HG03196 (cell line): ENCODE data around the gene RPTN.

Experiments
- ATAC-seq: cut with Tn5 transposase; IDR thresholded peaks from one replicate; pipeline ENCODE4 v1.9.1; 2021; ENCODE audit not compliant: unreplicated experiment

RPTN gene

GRCh38 chr1:152159144-152159543 lies at the start of gene RPTN:
Gene RPTN, minus strand, starts transcription at chr1:152159228. Its CDS starts 1,339 bp downstream, at chr1:152157889.
- no peak for ATAC-seq

- ATAC-seq = no peak
Observed at GRCh38 chr1:152198982-152199381, 40.0 kb upstream of the RPTN start.

- no peak for ATAC-seq
Observed at GRCh38 chr1:152197361-152197941, 38.4 kb upstream of the RPTN start.

- ATAC-seq = no peak
Observed at GRCh38 chr1:152191711-152192110, 32.7 kb upstream of the RPTN start.

- no peak for ATAC-seq
Observed at GRCh38 chr1:152191260-152191659, 32.2 kb upstream of the RPTN start.

GRCh38 chr1:152190589-152190988 lies 31.6 kb upstream of the RPTN start:
- no peak for ATAC-seq

- ATAC-seq = no peak
Observed at GRCh38 chr1:152189657-152190442, 30.8 kb upstream of the RPTN start.

GRCh38 chr1:152188673-152189591 lies 29.9 kb upstream of the RPTN start:
- ATAC-seq = no peak

- ATAC-seq = no peak
Observed at GRCh38 chr1:152186556-152187285, 27.7 kb upstream of the RPTN start.

GRCh38 chr1:152185544-152186391 lies 26.7 kb upstream of the RPTN start:
- ATAC-seq = no peak

- ATAC-seq = no peak
Observed at GRCh38 chr1:152182944-152183361, 23.9 kb upstream of the RPTN start.

- ATAC-seq = no peak
Observed at GRCh38 chr1:152182431-152182830, 23.4 kb upstream of the RPTN start.

GRCh38 chr1:152179566-152179965 lies 20.5 kb upstream of the RPTN start:
- no peak for ATAC-seq

- ATAC-seq = no peak
Observed at GRCh38 chr1:152170287-152170905, 11.4 kb upstream of the RPTN start.

GRCh38 chr1:152169366-152170025 lies 10.5 kb upstream of the RPTN start:
- no peak for ATAC-seq

GRCh38 chr1:152168535-152168868 lies 9.5 kb upstream of the RPTN start:
- ATAC-seq = no peak

GRCh38 chr1:152167835-152168534 lies 9.0 kb upstream of the RPTN start:
- ATAC-seq = no peak

- ATAC-seq = no peak
Observed at GRCh38 chr1:152166966-152167365, 7.9 kb upstream of the RPTN start.
